Activated T-helper 1 cell treated with Interleukin-2 at 50 U/mL for 16 hours (primary cell): ENCODE data around the gene MAP3K1.
A peak's percentile ranks its signal among the peaks of the same experiment; 100 is the strongest.

Source experiments
- DNase-seq: peaks from one replicate; pipeline ENCODE4 v3.0.0-alpha.2; 2020; ENCODE audit warnings: low read depth

The MAP3K1 gene

DNA sequence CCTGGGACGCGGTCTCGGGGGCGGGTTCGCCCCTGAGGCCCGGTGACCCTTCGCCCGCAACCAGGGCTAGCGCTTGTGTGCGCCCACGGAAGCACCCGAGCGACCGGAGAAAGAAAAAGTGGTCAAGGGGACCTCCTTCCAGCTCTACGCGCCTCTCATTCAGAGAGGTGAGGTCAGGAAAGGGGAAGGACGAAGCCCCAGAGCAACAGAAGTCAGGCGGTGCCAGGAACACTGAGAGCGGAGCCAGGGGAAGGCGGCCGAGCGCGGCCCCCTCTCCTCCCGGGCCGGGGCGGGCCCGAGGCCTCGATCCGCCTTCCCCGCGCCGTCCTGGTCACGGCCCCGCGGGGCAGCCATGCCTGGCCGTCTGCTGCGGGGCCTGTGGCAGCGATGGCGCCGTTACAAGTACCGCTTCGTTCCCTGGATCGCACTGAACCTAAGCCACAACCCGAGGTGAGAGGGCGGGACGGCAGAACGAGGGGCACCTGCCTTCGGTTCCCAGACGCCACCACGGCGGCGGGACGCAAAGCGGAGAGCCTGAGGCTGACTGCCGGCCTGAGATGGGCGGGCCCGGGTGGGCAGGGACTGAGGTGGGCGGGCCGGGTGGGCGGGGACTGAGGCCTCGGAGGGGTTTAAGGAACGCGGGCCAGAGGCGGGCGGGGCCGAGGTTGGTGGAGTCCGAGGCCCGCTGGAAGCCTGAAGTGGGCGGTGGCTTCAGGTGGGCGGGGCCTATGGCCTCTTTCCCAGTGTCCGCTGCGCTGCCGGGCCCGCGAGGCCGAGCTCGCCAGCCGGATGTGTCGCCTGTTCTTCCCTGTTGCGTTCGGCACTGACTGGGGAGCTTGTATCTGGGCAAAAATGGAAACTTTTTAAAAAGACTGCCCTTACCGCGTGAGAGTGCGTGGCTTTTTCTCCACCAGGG, 94.2 kb downstream of the MAP3K1 start, which contains the start of gene SETD9:
SETD9 (plus strand) TSS at position 303 of the 916 bp plus-strand sequence; CDS start at position 353, 50 bp downstream.
- DNase-seq: peak; percentile 78

DNA sequence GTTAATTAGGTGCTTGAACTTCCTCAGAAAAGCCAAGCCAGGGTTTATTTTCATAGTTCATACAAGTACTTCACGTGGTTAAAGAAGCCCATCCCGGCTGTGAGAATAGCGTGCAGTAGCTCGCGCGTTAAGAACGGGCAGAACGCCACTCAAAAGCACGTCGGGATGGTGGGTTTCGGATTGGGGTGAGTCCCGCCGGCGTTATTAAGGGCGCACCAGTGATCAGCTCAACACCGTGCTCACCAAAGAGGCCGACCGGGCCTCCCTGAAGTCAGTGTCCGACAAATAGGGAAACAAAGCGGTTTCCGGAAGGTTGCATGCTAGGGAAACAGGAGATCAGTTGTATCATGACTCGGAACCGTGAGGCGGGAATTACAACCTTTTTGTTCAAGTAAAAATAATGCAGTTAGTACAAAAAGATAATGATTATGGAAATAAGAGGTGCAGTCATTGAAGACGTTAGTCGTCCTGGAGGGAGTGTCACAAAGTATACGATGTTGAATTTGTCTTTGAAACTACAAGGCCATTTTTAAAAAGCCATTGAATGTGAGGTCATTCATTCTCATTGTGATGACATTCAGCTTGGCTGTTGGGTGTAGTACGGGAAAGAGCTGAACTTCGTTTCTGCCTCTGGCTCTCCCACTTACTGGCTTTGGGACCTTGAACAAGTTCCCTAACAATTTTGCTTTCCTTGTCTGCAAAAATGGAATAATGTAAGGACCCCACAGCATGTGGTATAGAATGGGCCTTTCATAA, 95.0 kb downstream of the MAP3K1 start:
- peak; percentile 11 for DNase-seq

DNA sequence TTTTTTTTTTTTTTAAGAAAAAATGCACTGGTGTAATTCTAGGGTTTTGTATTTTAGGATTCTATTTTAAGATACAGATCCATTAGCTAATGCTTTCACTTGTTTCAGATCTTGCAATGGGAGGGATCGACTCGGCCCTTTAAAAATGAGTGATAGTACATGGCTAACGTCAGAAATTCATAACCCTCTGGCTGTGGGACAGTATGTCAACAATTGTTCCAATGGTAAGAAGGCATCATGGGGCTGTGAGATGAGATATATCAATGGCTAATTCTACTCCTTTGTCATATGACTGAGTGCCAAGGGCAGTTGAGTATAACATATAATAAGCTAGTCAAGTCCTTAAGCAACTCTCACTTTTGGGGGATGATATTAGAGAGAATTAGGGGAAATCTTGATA, 98.4 kb downstream of the MAP3K1 start:
- DNase-seq: no peak

DNA sequence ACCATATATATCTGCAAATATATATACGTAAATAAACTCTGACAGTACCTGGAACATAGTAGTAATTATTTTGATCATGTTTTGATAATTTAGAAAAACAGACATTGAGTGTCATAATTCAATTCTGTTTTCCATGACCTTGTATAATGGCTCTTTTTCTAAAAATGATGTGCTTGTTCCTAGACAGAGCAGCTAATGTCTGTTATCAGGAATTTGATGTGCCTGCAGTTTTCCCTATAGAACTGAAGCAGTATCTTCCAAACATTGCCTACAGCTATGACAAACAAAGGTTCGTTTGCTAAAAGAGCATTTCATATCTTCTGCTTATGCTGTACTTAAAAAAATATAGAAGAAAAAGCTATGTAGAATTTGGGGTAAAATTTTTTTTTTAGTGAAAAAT, 99.3 kb downstream of the MAP3K1 start:
- DNase-seq: no peak

DNA sequence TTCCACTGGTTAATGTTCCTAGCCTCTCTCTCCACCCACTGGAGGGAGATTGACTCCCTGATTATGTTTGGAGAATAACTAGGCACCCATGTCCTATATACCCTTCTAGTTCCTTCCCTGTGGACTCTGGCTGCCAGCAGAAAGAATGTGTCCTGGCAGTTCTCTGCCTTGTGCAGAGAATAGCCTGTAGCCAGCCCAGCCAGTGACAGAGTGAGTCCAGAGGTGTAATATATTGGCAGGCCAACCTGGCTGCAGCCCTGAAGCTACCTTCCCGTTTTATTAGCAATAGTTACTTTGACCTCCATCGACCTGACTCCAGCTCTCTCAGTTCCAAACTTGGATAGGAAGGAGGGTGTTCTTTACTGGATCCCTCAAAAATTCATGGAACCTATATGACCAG, 102.2 kb downstream of the MAP3K1 start:
- DNase-seq: no peak

DNA sequence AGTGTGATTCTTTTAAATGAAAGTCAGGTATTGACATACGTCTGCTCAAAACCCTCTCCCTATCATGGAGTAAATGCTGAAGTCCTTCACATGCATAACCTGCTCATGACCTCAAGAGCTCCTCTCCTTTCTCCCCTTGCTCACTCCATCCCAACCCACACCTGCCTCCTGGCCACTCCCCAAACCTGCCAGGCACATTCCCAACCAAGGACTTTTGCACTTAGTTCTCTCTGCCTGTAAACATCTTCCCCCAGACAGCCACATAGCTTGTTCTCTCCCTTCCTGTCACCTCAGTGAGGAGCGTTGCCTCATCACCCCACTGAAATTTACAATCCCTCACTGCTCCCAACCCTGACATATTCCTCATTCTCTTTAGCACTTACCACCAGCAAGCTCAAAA, 102.7 kb downstream of the MAP3K1 start:
- no peak for DNase-seq

DNA sequence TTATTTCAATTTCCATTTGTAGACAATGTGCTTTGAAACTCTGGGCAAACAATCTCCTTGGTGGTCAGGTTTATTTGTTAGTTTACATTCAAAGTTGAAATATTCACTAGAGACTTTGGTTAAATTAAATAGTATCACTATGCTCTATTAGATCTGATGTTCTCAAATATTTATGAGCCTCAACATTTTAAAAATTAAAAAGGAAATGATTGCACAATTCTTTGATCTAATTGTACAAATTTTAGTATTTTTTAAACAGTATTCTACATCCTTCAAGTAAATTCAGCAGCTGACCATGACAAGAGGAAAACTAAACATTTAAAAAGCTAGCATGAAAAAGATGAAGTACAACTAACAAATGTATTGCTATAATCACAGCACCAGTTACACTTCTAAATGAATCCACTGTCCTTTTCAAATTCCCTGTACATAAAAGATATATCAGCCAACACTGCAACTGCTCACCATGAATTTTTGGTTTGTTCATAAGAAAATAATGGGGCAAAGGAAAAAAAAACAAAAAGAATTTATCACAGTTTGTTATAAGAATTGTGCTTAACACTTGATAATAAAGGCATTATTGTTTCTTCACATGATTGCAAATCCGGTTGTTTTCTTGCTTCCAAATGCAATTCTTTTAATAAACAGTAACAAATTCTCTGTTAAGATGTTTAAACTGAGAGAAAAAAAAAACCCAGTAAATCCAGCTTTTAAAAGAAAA, 104.8 kb downstream of the MAP3K1 start:
- DNase-seq: no peak

DNA sequence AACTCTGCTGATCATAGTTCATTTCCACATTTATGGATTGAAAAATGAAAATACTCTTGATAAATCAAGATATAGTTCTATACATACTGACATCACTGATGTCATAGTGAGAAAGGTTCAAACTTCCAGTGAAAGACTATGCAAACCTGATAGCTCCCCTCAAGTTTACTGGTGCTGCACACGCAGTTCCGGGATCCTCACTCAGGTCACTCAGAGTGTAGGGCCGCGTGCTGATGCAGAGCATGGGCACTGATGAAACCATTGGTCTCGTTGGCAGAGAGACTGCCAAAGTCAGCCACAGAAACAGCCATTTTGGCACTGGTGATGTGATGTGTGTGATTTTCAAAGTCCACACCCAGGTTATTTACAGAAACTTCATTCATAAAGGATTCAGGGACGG, 107.6 kb downstream of the MAP3K1 start:
- DNase-seq: no peak

DNA sequence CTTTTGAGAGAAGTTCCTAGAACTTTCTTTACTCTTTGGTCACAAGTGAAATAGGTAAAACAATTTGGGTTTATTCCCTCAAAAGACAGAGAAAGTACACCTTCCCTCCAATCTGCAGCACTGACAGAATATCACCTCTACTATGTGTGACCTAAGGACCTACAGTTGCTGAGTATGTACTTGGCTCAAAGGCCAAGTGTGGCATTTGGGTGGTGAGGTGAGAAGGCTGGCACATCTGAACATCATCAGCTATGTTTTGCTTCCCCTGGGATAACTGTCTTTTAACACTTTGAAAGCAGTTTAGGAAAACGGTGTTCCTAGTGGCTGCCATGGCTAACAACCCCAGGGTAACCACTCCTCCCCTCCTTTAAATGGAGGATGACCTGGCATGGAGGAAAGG, 119.0 kb downstream of the MAP3K1 start:
- DNase-seq: no peak

DNA sequence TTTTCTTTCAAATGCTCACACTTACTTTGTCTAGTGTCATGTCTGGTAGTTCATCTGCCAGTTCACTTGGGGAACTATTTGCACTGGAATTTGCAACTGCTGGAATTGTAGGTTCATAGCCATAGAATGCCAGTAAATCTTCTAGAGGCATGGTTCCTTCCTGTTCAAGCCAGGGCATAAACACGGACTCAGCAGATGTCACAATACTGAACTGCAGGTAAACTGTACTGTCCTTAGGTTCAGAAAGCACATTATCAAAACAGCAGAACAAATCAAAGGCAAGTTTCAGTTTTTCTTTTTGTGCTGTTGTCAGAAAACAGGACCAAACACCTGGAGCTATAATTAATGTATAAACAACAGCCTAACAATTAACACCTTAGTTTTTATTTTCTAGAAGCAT, 123.5 kb downstream of the MAP3K1 start:
- no peak for DNase-seq

DNA sequence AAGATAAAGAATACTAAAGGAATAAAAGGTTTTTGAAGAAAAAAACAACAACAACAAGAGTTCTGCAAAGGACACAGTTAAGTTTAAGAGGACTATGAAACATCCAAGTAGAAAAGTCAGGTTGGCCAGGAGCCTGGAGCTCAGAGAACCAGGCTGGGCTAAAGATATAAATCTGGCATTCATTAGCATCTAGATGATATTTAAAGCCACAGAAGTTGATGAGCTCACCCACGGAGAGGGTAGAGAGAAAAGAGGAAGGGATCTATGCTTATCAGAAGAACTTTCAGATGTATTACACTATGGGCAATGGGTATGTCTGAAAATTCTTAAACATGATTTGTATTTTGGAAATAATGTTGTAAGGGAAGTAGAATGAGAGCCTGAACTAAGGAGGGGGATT, 126.6 kb downstream of the MAP3K1 start:
- no peak for DNase-seq
